Measurements from ENCODE around the gene TMEM178B.

Gene TMEM178B

GRCh38 chr7:141511676-141512396 is 438.0 kb downstream of the TMEM178B start:
- in situ Hi-C loops (cut with MboI; ENCODE audit: low sequenced_read_pairs, unreplicated experiment) = no loop called here
- no peak for TF ChIP-seq CTCF (IDR thresholded peaks at IDR 0.05; ENCODE audit: borderline replicate concordance, control extremely low read depth, extremely low read depth, insufficient read depth, missing control alignments)
- no peak for DNase-seq (ENCODE audit: low spot score)

GRCh38 chr7:141512597-141512996 is 438.7 kb downstream of the TMEM178B start:
- in situ Hi-C loops (cut with MboI; ENCODE audit: low sequenced_read_pairs, unreplicated experiment) = no loop called here
- no peak for DNase-seq (ENCODE audit: low spot score)
- TF ChIP-seq CTCF (IDR thresholded peaks at IDR 0.05; ENCODE audit: borderline replicate concordance, control extremely low read depth, extremely low read depth, insufficient read depth, missing control alignments) = no peak

GRCh38 chr7:141513720-141514119 is 439.9 kb downstream of the TMEM178B start:
- no peak for TF ChIP-seq CTCF (IDR thresholded peaks at IDR 0.05; ENCODE audit: borderline replicate concordance, control extremely low read depth, extremely low read depth, insufficient read depth, missing control alignments)
- no peak for DNase-seq (ENCODE audit: low spot score)
- in situ Hi-C loops (cut with MboI; ENCODE audit: low sequenced_read_pairs, unreplicated experiment) = no loop called here

- in situ Hi-C loops (cut with MboI; ENCODE audit: low sequenced_read_pairs, unreplicated experiment) = no loop called here
- TF ChIP-seq CTCF (IDR thresholded peaks at IDR 0.05; ENCODE audit: borderline replicate concordance, control extremely low read depth, extremely low read depth, insufficient read depth, missing control alignments) = no peak
- DNase-seq (ENCODE audit: low spot score) = no peak
Measured at GRCh38 chr7:141515941-141516340, 442.1 kb downstream of the TMEM178B start.

GRCh38 chr7:141519623-141520022 is 445.8 kb downstream of the TMEM178B start:
- no peak for TF ChIP-seq CTCF (IDR thresholded peaks at IDR 0.05; ENCODE audit: borderline replicate concordance, control extremely low read depth, extremely low read depth, insufficient read depth, missing control alignments)
- in situ Hi-C loops (cut with MboI; ENCODE audit: low sequenced_read_pairs, unreplicated experiment) = no loop called here
- DNase-seq (ENCODE audit: low spot score) = no peak

GRCh38 chr7:141522657-141523342 is 448.9 kb downstream of the TMEM178B start:
- no peak for DNase-seq (ENCODE audit: low spot score)
- in situ Hi-C loops (cut with MboI; ENCODE audit: low sequenced_read_pairs, unreplicated experiment) = no loop called here
- no peak for TF ChIP-seq CTCF (IDR thresholded peaks at IDR 0.05; ENCODE audit: borderline replicate concordance, control extremely low read depth, extremely low read depth, insufficient read depth, missing control alignments)

Measured in GM13976 (cell line).